Measurements from ENCODE around the gene LCN12.

Gene LCN12

GRCh38 chr9:136958473-136958872, 6.4 kb downstream of the LCN12 start:
- no peak overlapping the region for H3K4me3 ChIP-seq (replicated peaks; ENCODE audit: low read depth, low read length)
- no peak for DNase-seq (ENCODE audit: extremely low read depth, low read depth)
- TF ChIP-seq, protein P1, sequence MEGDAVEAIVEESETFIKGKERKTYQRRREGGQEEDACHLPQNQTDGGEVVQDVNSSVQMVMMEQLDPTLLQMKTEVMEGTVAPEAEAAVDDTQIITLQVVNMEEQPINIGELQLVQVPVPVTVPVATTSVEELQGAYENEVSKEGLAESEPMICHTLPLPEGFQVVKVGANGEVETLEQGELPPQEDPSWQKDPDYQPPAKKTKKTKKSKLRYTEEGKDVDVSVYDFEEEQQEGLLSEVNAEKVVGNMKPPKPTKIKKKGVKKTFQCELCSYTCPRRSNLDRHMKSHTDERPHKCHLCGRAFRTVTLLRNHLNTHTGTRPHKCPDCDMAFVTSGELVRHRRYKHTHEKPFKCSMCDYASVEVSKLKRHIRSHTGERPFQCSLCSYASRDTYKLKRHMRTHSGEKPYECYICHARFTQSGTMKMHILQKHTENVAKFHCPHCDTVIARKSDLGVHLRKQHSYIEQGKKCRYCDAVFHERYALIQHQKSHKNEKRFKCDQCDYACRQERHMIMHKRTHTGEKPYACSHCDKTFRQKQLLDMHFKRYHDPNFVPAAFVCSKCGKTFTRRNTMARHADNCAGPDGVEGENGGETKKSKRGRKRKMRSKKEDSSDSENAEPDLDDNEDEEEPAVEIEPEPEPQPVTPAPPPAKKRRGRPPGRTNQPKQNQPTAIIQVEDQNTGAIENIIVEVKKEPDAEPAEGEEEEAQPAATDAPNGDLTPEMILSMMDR (IDR thresholded peaks at IDR 0.05; ENCODE audit: low read depth, low read length, missing control alignments) = no peak

DNA sequence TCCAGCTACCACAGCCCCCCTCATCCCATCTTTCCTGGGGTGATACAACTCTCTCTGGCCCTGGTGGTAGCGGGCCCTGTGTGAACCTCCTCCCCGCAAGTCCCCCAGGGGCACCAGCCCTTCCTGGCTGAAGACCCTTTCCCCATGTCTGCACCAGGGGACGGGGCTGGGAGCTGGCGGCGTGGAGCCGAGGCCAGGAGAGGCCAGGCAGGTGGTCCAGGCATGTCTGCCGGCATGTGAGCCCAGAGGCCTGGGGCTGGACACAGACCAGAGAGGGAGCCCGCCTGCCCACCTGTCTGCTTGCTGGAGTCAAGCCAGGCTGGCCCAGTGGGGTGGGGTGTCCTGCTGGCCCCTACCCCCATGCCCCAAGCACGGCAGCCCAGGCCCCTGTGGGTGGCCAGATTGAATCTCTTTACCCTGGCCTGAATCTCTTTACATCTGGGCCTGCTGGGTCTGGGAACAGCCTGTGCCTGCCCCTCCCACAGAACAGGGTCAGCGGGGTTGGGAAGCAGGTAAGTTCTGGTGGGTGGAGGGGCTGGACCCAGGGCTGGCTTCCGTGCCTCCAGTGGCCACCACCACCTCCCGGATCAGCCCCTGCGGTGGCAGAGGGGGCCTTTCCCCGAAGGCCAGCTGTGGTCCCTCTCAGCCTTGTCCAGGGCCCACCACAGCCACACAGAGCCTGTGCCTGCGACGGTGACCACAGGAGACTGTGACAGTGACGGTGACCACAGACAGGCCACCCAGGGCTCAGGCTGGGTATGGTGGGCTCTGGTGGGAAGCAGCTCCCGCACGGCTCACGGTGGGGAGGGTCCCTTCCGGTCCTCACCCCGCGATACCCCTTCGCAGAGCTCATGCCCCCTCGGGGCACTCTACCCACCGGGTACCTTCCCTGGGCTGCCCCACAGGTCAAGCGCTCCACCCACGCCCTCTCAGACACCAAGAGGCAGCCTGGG, 7.1 kb downstream of the LCN12 start:
- TF ChIP-seq, protein P1 (IDR thresholded peaks at IDR 0.05; ENCODE audit: low read depth, low read length, missing control alignments) = no peak
- H3K4me3 ChIP-seq (replicated peaks; ENCODE audit: low read depth, low read length) = no peak overlapping the region
- DNase-seq (ENCODE audit: extremely low read depth, low read depth) = no peak

- DNase-seq (ENCODE audit: extremely low read depth, low read depth) = no peak
- H3K4me3 ChIP-seq (replicated peaks; ENCODE audit: low read depth, low read length) = no peak overlapping the region
- TF ChIP-seq, protein P1 (IDR thresholded peaks at IDR 0.05; ENCODE audit: low read depth, low read length, missing control alignments) = no peak
These were observed 8.3 kb downstream of the LCN12 start for GRCh38 chr9:136960212-136960937.

DNA sequence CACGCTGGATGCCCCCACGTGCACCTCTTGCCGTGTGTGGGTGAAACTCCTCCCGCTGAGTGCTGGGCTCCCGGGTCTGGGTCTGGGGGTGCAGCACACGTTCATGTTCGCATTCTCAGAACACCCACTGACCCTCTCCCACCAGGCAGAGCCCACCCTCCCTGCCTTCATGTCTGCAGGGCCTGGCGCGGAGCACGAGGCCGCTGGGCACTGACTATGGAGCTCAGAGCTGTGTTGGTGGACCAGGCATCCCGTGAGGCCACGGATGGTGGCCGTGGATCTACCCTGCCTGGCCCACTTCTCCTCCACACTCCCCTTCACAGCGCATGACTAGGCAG, 8.8 kb downstream of the LCN12 start:
- TF ChIP-seq, protein P1 (IDR thresholded peaks at IDR 0.05; ENCODE audit: low read depth, low read length, missing control alignments) = no peak
- H3K4me3 ChIP-seq (replicated peaks; ENCODE audit: low read depth, low read length) = no peak overlapping the region
- DNase-seq (ENCODE audit: extremely low read depth, low read depth) = no peak

DNA sequence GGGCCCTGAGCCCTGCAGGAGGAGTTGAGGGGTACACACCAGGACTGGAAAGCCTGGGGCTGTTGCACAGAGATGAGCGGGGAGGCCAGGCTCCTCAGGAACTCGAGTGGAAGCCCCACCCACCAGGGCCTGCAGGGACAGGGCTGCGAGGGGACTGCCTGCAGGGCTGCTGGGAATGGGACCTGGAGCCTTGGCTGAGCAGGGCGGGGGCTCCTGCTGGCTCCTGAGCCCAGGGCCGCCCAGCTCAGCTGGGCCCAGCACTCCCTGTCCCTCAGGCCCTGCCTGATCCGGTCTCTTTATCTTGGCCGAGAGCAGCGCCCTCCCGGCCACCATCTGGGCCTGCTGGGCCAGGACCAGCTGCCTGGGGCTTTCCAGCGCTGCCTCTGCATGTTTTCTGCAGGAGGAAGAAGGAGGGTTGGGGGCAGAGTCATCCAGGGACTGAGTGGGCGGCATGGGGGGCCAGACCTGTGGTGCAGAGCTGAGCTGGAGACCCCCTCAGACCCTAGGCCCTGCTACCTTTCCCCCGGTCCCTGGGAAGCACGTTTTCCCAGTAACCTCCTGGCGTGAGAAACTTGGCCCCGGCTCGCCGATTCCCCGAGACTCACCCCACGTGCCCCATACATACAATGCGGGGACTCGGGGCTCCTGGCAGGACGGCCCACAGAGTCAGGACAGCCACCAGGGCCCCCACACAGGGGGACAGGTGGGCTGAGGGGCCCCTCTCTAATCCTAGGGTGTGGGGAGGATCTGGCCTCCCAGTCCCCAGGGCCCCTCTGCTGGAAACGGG, 9.4 kb downstream of the LCN12 start:
- no peak for DNase-seq (ENCODE audit: extremely low read depth, low read depth)
- TF ChIP-seq, protein P1 (IDR thresholded peaks at IDR 0.05; ENCODE audit: low read depth, low read length, missing control alignments) = no peak
- no peak overlapping the region for H3K4me3 ChIP-seq (replicated peaks; ENCODE audit: low read depth, low read length)

- DNase-seq (ENCODE audit: extremely low read depth, low read depth) = no peak
- H3K4me3 ChIP-seq (replicated peaks; ENCODE audit: low read depth, low read length) = no peak overlapping the region
- TF ChIP-seq, protein P1 (IDR thresholded peaks at IDR 0.05; ENCODE audit: low read depth, low read length, missing control alignments) = no peak
These were observed 10.1 kb downstream of the LCN12 start for GRCh38 chr9:136962163-136962562.

Data from HFF-Myc (cell line).